GM19099 (cell line): ENCODE data around the gene SPPL3.

Source experiments
- POLR2A ChIP-seq: IDR thresholded peaks from 3 replicates; pipeline ENCODE4 v1.6.1; 2011; ENCODE audit warnings: low read depth; ENCODE audit not compliant: insufficient read length; ENCODE audit errors: extremely low read depth

The SPPL3 gene

GRCh38 chr12:120748242-120748641 is 155.9 kb downstream of the SPPL3 start:
- no peak for TF ChIP-seq POLR2A

GRCh38 chr12:120744922-120745493 is 159.2 kb downstream of the SPPL3 start:
- TF ChIP-seq POLR2A = no peak

GRCh38 chr12:120741476-120742421 is 162.4 kb downstream of the SPPL3 start:
- TF ChIP-seq POLR2A = no peak

- no peak for TF ChIP-seq POLR2A
Measured at GRCh38 chr12:120740871-120741270, 163.3 kb downstream of the SPPL3 start.

- no peak for TF ChIP-seq POLR2A
Measured at GRCh38 chr12:120739821-120740613, 164.1 kb downstream of the SPPL3 start.

GRCh38 chr12:120739031-120739762 is 165.0 kb downstream of the SPPL3 start:
- TF ChIP-seq POLR2A = no peak

GRCh38 chr12:120738252-120739030 is 165.7 kb downstream of the SPPL3 start:
- no peak for TF ChIP-seq POLR2A

GRCh38 chr12:120737557-120738251 is 166.5 kb downstream of the SPPL3 start:
- TF ChIP-seq POLR2A = no peak

- TF ChIP-seq POLR2A = no peak
Measured at GRCh38 chr12:120736404-120737331, 167.5 kb downstream of the SPPL3 start.

GRCh38 chr12:120735181-120735580 is 169.0 kb downstream of the SPPL3 start:
- TF ChIP-seq POLR2A = no peak

GRCh38 chr12:120734210-120734609 is 169.9 kb downstream of the SPPL3 start:
- TF ChIP-seq POLR2A = no peak

- no peak for TF ChIP-seq POLR2A
Measured at GRCh38 chr12:120733574-120733973, 170.6 kb downstream of the SPPL3 start.
